Activated T-cell treated with anti-CD3 and anti-CD28 coated beads for 24 hours (primary cell): ENCODE data around the gene OTOF.

Source experiments
- DNase-seq: peaks from one replicate; pipeline ENCODE4 v3.0.0-alpha.2; 2020; ENCODE audit warnings: low read depth

Gene OTOF

DNA sequence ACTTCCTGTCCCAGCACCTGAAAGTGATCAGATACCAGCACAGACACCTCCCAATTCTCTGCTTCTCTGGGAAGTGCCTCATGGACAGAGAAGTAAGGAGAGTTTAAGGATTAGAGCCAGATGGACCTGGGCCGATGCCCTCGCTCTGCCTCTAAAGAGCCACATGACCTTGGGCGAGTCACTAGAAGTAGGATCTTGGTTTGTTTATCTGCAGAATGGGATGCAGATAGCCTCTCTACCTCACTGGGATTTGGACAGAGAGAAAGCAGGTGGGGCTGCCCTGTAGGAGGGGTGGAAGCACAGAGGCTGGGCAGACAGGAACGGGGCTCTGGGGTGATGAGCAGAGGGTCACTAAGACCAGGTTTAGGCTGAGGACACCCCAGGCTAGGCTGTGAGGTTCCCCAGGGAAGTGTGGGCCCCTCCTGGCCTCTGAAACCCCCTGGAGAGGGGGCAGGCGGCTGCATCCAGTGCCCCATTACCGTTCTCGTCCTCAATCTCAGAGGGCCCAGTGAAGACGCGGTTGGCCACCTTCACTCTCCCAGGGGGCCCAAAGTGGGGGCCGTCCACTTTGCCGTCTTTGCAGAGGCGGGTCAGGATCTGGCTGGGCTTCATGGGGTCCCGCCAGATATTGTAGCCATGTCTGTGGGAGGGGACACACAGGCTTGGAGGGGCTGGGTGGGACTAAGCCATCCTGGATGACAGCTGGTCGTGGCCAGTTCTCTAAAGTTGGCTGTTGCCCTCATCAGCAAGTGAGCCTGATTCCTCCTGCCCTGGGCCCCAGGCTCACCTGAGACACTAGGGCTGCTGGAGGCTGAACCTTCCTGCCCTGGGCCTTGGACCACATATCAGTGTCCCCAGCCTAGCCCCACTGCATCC, 13.3 kb downstream of the OTOF start:
- no peak for DNase-seq

DNA sequence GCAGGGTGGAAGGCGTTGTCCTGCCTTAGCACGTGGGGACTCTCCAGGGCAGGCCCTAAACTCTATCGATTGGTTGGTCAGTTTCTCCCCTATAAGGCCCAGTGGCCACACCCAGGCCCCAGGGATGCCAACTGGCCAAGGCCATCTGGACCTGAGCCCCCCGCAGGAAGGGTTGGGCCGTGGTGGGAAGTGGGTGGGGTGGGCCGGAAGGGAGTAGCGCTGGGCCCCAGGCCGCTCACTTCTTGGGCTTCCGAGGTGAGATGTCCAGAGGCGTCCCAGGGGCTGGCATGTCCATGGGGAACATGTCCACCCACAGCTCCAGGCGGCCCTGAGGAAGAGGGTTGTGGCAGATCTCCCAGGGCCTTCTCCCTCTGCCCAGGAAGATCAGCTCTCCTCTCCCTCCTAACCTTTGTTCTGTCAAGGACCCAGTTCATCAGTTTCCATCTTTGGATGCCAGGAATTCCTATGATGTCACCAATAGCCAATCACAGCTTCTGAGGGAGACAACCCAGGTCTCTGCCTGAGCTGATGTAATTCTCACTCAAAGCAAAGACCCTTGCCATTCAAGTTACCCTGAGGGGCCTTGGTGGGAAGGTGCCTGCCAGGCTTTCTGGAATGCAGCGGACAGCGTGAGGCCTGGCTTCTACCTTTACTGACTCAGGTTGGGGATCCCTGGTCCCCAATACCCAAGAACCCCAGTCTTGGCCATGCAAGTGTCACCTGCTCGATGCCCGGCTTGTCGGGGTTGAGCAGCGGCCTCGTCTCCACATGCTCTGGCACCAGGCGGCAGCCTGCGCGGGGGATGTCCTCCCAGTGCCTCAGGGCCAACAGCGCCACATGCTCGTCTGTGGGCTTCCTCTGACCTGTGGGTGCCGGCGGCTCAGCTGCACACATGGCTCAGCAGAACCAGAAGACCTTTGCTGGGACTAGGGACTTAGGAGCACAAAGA, 14.4 kb downstream of the OTOF start:
- no peak for DNase-seq

DNA sequence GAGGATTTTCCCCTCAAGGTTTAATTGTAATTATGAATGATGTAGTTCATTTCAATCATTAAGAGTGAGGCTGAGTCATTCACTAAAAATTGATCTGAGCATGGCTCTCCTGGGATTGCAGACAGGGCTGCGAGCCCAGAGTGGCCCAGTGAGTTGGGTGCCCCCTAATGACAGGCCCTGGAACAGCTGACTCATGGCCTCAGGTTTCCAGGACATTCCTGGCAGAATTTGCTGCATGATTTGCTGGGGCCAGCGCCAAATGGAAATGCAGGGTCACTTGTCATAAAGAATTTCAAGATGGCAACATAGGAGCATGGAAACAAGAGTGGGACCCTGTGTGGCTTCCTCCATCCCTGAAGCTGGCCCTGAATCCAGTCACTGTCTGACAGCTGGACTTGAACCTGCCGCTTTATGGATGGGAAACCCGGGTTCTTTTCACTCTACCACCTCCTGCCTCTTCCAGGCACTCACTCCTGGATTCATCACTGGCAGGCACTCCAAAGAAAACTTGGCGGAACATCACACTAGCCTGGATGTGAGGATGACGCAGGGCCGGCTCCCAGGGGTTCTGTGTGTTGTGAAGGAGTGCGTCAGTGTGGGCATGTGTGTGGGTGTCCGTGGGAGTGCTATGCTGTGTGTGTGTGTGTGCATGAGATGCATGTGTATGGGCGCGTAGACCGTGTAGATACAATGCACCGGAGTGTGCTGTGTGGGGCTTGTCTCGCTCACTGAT, 15.2 kb downstream of the OTOF start:
- no peak for DNase-seq

DNA sequence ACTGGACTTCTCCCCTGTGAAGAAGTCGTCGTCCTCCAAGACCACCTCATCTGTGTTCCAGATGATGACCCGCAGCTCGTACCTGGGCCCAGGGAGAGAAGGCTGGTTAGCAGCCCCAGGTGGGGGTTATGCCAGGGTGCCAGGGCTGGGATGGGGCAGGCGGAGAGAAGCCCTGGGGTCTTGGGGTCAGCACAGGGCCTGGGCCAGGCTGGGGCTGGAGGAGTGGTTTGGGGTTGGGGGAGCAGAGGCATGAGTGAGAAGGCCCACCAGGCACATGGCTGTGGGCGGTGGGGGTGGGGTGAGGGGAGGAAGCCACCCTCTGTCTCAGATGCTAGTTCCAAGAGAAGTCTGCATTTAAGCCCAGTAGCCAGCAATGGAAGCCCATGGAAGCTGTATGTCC, 15.8 kb downstream of the OTOF start:
- no peak for DNase-seq

DNA sequence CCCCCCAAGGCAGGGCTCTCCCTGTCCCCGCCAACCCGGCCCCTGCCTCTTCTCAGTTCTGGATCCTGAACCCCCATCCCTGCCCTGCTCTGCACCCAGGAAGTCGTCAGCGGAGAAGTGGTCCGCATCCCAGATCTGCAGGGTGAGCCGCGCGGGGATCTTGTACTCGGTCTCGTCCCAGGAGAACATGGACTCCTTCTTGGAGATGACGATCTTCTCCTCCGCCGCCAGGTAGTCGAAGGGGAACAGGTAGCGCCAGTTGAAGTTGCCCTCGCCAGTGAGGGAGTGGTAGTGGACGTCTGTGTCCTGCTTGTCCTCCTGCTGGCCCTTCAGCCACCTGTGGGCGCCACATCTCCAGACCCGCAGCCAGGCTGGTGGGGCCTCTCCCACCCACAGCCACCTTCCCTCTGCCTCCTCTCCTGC, 16.3 kb downstream of the OTOF start:
- DNase-seq: no peak

DNA sequence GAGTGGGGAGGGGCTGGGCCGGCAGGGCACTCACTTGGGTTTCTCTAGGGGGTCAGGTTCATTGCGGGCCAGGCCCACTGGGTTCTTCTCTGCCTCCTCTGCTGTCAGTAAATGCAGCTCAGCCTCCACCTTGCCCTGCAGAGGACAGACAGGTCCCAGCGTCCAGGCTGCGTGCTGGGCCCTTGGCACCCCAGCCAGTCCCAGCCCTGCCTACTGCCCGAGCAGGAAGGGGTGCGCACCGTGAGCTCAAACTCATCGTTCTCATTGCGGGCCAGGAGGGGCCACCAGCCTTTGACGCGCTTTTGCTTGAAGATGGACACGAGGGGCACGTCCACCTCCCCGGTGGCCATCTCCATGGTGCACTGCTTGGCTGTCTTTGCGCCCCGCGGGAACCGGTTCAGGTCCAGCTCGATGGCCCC, 17.3 kb downstream of the OTOF start:
- no peak for DNase-seq

DNA sequence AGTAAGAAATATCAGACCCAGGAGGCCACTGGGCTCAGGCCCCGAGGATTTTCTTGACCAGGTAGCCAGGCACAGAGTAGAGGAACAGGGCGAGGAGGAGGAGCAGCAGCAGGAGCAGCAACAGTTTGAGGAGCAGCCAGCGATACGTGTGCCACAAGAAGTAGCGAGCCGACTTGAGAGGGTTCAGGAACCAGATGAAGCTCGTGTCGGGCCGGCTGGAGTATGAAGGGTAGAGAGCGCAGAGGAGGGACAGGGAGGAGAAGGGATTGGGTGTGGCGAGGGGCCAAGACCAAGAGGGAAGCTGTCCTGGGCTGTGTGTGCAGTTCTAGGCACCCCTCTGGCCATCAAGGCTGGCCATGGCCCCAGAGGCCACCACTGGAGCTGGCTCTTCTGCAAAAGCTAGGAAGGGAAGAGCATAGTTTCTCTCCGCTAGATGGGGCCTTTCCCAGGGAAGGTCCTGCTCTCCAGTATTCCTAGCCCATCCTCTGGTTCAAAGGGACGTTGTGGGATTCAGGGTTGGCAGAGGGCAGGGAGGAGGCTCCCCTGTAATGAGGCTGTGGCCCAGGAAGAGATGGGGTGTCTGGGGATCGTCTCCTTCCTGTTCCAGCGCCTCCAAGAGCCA, 17.8 kb downstream of the OTOF start:
- no peak for DNase-seq

DNA sequence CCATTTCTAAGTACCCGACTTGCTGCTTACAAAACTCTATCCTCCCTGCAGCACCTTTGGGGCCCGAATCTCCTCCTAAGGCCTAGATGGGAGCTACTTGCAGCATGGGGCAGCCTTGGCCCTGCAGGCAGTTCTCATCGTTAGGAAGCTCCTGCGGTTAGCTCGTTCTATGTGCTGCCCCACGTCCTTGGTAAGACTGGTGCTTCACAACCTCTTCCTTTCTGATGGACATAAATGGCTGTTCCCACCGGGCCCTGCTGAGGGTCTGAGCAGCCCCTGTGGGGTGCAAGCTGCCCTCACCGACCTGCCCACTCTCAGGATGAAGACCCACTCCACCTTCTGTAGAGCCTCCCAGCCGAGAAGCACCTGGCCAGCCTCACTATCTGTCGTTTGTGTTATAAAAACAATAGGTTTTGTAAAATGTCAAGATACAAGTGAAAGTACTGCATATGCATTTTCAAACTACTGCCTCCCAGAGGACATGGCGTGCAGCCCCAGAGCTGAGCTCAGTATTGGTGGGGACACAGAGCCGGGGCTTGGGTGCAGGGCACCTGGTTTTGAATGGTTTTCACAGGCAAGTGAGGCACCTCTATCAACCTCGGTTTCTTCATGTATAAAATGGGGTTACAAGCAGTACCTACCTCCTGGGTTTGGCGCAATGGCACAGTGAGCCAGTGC, 19.4 kb downstream of the OTOF start:
- no peak for DNase-seq

DNA sequence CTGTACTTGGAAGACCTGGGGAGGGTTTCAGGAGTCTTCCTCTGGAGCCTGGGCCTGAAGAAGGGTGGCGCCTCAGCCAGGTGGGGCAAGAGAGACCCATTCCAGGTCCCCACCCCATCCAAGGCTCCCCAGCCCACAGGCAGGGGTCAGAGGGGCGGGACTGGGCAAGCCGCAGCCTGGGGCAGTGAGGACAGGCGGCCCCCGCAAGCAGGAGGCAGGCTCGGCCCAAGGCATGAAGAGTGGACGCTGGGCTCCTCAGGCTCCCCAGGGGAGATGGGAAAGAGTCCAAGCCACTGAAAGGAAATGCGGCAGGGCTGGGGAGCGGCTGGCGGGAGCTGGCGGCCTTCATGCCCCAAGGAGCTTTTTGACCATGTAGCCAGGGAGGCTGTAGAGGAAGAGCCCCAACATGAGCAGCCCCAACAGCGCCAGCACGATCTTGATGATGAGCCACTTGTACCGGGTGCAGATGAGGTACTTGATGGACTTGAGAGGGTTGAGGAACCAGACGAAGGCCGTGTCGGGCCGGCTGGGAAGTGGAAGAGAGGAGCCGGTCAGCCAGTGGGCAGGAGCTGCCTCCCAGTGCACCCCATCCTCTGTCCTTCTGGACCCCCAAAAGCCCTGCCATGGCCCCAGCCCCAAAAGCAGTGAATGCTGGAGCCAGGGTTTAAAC, 20.1 kb downstream of the OTOF start:
- DNase-seq: no peak

DNA sequence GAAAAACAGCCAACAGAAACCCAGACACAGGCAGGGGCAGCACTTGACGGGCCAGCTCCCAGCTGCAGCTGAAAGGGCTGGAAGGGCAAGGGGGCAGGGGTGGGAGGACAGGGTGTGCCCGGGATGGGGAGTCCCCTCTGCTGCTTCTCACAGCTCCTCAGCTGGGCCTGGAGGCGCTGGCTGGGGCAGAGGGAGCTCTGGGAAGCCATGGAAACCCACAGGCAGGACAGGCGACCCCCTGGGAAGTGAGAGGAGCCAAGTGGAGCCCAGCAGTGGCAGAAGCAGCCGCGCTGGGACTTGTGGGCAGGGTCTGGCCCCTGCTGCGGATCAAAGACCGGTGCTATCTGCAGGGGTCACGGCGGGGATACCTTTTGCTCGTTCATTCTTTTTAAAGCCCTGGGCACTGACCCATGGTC, 20.7 kb downstream of the OTOF start:
- no peak for DNase-seq

DNA sequence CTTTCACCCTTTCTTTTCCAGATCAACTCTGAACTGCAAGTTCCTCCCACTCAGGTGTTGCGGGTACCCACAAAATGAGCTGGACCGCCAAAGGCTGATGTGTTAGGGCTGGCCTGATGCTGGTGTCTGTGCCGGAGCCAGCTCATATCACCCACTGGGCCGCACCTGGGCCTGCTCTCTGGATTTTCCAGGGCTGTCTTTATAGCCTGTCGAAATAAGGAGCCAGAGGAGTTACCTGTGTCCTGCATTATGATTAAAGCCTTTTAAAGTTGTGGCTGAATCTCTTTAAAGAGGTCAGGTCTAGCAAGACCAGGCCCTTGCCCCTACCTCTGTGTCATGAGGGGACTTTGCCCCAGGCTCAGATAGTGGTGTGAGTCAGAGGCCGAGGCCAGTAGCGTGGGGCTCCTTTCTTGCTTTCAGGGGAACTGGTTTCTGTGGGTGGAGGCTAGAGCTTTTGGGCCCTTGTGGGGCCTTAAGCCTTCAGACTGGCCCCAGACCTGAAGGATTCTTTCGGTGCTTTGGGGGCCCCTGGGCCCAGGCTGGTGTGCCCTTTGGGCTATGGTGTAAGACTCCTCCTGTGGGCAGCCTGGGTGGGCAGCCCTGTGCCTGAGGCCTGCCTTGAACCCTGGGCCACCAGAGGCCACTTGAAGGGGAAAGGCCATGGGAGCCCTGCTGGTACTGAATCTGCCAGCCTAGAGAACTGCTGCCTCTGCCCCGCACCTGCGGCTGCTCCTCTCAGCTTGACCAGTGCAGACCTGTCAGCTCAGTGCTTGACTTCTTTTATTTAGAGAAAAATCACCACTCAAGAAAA, 21.3 kb downstream of the OTOF start:
- DNase-seq: no peak

DNA sequence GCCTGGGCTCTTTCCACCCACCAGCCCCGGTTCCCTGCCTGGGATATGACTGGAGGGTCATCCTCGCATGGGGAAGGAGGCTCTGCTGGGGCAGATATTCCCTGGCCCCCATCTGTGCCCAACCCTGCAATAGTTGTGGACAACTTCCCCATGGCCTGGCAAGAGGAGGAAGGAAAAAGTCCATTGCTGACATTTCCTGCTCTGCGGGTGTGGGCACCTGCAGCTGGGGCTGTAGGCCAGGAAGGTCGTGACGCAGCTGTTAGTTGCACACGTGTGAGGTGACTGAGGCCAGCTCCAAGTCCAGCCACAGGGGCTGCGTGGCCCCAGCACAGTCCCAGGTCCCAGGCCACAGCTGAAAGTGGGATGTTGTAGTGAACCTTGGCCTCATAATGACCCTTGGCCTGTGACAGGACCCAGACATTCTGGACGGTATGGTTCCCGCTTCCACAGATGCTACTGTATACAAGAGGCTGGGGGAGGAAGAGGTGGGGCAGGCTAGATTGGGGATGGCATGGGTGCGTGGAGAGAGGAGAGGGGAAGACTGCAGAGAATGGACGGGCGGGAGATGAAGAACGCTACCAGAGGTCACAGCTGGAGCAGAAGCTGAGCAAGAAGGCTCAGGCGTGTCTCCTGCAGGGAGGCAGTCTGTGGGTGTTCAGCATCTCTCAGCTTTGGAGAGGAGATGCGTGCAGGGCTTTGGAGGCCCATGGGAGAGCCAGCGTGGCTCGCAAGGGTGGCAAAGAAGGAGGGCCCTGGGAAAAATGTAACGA, 22.1 kb downstream of the OTOF start:
- no peak for DNase-seq

DNA sequence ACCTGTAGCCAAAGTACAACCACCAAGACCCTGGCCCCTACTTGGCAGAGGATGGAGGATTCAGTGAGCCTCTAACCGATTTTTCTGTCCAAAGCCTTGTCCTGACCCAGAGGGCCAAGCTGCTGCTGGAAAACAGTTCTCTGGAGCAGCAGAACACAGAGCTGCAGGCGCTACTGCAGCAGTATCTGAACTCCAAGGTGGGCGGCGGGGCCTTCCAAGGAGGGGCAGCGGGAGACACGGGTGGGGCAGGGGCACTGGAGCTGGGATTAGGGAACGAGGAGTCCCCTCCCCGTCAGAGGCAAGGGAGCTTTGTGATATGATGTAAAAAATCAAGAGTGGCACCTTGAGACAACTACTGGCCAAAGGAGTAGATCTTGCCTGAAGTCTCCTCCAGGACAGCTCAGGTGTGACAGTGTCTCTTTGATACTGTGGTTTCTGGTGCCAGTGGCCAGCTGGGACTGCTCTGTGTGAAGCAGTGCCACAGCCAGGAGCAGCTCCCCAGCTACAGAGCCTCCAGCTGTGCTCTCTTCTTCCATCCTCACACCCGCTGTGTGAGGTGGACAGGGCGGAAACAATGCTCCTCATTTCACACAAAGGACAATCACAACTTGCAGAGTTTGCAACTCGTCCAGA, 22.8 kb downstream of the OTOF start:
- DNase-seq: no peak

DNA sequence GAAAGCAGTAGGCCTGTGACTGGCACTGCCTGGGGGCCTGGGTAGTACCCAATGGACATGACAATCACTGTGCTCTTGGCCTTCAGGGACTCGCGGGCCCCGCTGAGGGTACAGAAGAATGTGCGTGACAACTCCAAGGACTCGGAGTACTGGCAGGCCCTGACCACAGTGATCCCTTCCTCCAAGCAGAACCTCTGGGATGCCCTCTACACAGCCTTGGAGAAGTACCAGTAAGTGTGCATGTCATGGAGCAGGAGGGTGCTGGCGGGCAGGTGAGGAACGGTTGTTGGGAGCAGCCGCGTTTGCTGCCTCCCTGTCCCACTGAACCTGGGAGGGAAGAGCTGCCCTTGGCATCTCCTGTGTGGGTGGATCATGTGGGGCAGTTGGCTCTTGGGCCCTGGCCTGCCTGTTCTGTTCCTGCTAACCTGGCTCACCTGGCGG, 23.3 kb downstream of the OTOF start:
- no peak for DNase-seq

DNA sequence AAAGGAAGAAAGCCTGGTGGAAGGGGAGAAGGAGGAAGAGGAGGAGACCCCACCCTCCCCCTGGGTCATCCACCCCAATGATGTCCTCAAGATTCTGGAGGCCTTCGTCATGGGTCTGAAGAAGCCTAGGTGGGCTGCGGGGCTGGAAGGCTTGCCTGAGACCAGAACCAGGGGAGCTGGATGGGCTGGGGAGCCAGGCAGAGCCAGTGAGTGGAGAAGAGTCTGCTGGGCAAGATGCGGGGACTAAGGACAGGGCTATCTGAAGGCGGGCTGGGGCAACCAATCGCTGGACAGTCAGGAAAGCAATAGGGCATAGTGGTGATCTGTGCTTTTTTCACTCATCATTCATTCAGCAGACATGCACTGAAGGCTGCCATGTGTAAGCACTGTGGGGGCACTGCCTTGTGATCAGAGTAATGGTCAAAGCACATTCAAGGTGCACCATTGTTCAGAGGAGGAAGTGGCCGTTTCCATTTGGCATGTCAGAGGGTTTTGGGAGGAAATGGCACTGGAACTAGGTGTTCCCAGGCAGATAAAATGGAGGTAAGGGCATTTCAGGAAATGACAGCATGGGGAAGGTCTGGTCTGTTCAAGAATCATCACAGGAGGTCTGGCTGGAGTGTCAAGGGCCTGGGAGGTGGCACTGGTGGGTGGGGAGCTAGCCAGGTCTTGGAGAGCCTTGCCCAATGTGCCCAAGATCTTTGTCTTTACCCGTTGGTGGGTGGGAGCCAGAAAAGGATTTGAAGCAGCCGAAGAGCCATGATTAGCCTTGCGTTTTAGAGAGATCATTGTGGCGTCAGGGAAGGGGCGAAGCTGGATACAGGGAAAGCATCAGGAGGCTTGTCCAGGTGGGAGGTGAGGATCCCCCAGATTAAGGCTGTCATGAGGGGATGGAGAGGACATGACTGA, 24.2 kb downstream of the OTOF start:
- DNase-seq: no peak

DNA sequence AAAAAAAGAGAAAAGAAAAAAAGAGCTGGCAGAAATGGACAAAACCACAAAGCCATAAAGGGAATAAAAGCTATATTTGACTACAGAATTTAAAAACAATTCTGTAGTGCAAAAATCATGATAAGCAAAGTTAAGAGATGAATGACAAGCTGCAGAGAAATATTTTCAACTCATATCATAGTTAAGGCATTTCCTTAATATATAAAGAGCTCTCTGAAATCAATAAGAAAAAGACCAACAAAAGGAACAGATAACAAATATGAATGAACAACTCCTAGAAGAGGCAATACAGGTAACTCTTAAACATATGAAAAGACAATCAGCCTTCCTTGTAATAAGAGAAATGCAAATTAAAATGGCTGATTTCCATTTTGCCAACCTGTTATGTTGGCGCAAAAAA, 26.2 kb downstream of the OTOF start:
- DNase-seq: no peak

DNA sequence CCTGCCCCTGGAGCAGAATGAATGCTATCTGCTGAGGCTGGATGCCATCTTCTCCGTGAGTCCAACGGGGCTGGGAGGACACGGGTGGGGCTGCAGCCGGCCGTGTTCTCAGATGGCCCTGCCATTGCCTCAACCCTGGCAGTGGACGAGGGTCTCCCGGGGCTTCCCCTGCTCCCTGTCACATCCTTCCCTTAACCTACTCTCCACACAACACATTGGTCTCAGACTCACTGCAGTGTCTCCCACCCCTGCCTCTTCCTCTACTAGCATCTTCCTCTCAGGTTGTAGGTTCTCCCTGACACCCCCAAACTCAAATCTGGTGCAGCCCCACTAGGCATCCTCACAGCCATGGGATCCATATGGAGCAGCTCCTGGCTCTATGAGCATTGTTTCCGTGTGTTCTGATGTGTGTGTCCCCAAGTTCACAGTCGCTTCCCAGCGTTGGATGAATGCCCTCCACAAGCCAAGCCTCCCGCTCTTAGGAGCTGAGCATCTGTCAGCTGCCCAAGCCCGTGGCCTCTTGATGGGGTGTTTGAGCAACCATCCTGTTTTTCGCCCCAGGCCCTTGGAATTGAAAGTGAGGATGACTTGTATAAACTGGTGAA, 27.8 kb downstream of the OTOF start:
- DNase-seq: no peak
